B cell (primary cell): ENCODE measurements around the gene CACNA2D4. TPM values are rescaled to one million over a fixed set of nuclear protein-coding genes. Genes with fewer than 3 reads are reported as not detected.

Experiments used
- ATAC-seq: fragments of 200-7000 bp; cut with Tn5 transposase; one replicate; pipeline ENCODE4 v1.10.0; 2021; ENCODE audit warnings: low read depth, mild to moderate bottlenecking, moderate number of reproducible peaks, moderate library complexity
- CTCF ChIA-PET: fragments of 350-600 bp; sonication (Branson Sonifier 250); formaldehyde crosslinking; loops from one replicate; lab custom pipeline; 2021; ENCODE audit warnings: antibody characterized with exemption, inconsistent platforms; lab: Charles Lee
- POLR2A ChIA-PET: fragments of 350-600 bp; sonication (Branson Sonifier 250); formaldehyde crosslinking; loops from one replicate; lab custom pipeline; 2021; ENCODE audit warnings: antibody characterized with exemption; lab: Charles Lee
- DNase-seq: peaks from one replicate; pipeline ENCODE4 v3.0.0; 2013
- H2AFZ ChIP-seq: 2 replicates; pipeline ENCODE4 v1.6.1; 2012; ENCODE audit warnings: mild to moderate bottlenecking, low read depth, low read length; ENCODE audit not compliant: insufficient read depth, poor library complexity, severe bottlenecking
- H3K27ac ChIP-seq, 2 donors: 1 replicate in 1 of 2; 2 replicates in 1 of 2; pipeline ENCODE4 v1.5.1; 2012 to 2013; ENCODE audit warnings: low read length in 2 of 2, mild to moderate bottlenecking in 2 of 2, moderate library complexity in 1 of 2
- H3K27me3 ChIP-seq, 4 experiments: fragments of 200-600 bp in 1 of 4; sonication (generic) in 1 of 4; replicated peaks in 1 of 4; 1 replicate in 2 of 4; 2 replicates in 2 of 4; pipeline versions ENCODE4 v1.6.1 to v1.7.0; 2013 to 2016; ENCODE audit warnings: low read length in 3 of 4, mild to moderate bottlenecking in 2 of 4, mixed read lengths in 1 of 4, moderate library complexity in 1 of 4; ENCODE audit not compliant: insufficient read depth in 4 of 4, control insufficient read depth in 3 of 4; ENCODE audit errors: control extremely low read depth in 1 of 4
- H3K36me3 ChIP-seq, 2 experiments: replicated peaks in 1 of 2; 1 replicate in 1 of 2; 2 replicates in 1 of 2; pipeline versions ENCODE4 v1.6.1 to v1.7.1; 2013; ENCODE audit warnings: low read length in 1 of 2; ENCODE audit not compliant: insufficient read depth in 2 of 2, control insufficient read depth in 1 of 2; ENCODE audit errors: control extremely low read depth in 1 of 2, extremely low read depth in 1 of 2
- H3K4me1 ChIP-seq, 2 donors: fragments of 200-600 bp in 1 of 2; sonication (generic) in 1 of 2; 1 replicate in 1 of 2; 2 replicates in 1 of 2; pipeline versions ENCODE4 v1.5.1 to v1.6.1; 2013 to 2017; ENCODE audit warnings: low read length in 2 of 2; ENCODE audit not compliant: control insufficient read depth in 2 of 2, insufficient read depth in 2 of 2
- H3K4me2 ChIP-seq: replicated peaks from 2 replicates; pipeline ENCODE3; 2012; ENCODE audit warnings: mild to moderate bottlenecking, low read depth, low read length; ENCODE audit not compliant: poor library complexity, severe bottlenecking
- H3K4me3 ChIP-seq, 5 experiments: fragments of 200-600 bp in 1 of 5; sonication (generic) in 1 of 5; 1 replicate in 3 of 5; 2 replicates in 2 of 5; pipeline versions ENCODE4 v1.5.1 to v1.7.0; 2011 to 2016; ENCODE audit warnings: low read length in 4 of 5, mild to moderate bottlenecking in 4 of 5, low read depth in 2 of 5, control low read depth in 1 of 5, moderate library complexity in 1 of 5; ENCODE audit not compliant: insufficient read depth in 1 of 5; ENCODE audit errors: control extremely low read depth in 1 of 5, extremely low read depth in 1 of 5
- H3K79me2 ChIP-seq: fragments of 200-600 bp; sonication (generic); one replicate; pipeline ENCODE4 v1.6.0; 2016; ENCODE audit warnings: low read length; ENCODE audit not compliant: control insufficient read depth, insufficient read depth
- H3K9ac ChIP-seq: fragments of 200-600 bp; sonication (generic); 2 replicates; pipeline ENCODE4 v1.6.1; 2017; ENCODE audit warnings: mild to moderate bottlenecking, low read length, moderate library complexity
- H3K9me3 ChIP-seq, 3 donors: one replicate each; pipeline versions ENCODE4 v1.6.1 to v1.7.1; 2013; ENCODE audit warnings: low read length in 2 of 3; ENCODE audit not compliant: control insufficient read depth in 2 of 3, insufficient read depth in 1 of 3; ENCODE audit errors: control extremely low read depth in 1 of 3
- H4K20me1 ChIP-seq: 2 replicates; pipeline ENCODE4 v1.6.0; 2012; ENCODE audit warnings: mild to moderate bottlenecking, low read length; ENCODE audit not compliant: insufficient read depth, control insufficient read depth, poor library complexity, severe bottlenecking
- H3K27ac Mint-ChIP-seq: one replicate; pipeline ENCODE4 v1.8.0; 2021; ENCODE audit warnings: mixed read lengths
- H3K27me3 Mint-ChIP-seq: one replicate; pipeline ENCODE4 v1.8.0; 2021; ENCODE audit warnings: mixed read lengths
- H3K4me1 Mint-ChIP-seq: one replicate; pipeline ENCODE4 v1.8.0; 2021; ENCODE audit warnings: mixed read lengths
- H3K4me3 Mint-ChIP-seq: one replicate; pipeline ENCODE4 v1.8.0; 2021; ENCODE audit warnings: mixed read lengths
- H3K9me3 Mint-ChIP-seq: one replicate; pipeline ENCODE4 v1.8.0; 2022; ENCODE audit warnings: mixed read lengths; ENCODE audit not compliant: insufficient read depth
- EZH2 ChIP-seq: IDR thresholded peaks from 2 replicates; pipeline ENCODE4 v1.6.1; 2012; ENCODE audit warnings: borderline replicate concordance, low read depth, mild to moderate bottlenecking, moderate library complexity, low read length; ENCODE audit not compliant: insufficient read depth, poor library complexity, severe bottlenecking
- WGBS: methylation state at CpG from one replicate; pipeline ENCODE4 v1.1.5; 2013; ENCODE audit warnings: missing lambda C conversion rate; ENCODE audit not compliant: insufficient coverage; 5-methylcytosine and 5-hydroxymethylcytosine counted together
- intact Hi-C: fragments of 100-400 bp; cut with micrococcal nuclease; formaldehyde crosslinking; loops from one replicate; pipeline ENCODE4 v1.10.0; 2022
- polyA plus RNA-seq: library from polyadenylated mRNA; depleted of rRNA; stranded (reverse); fragments of >200 nt; gene quantifications from 2 replicates; pipeline ENCODE4 v1.2.3, GENCODE V29; 2012
- total RNA-seq, 2 donors: library from RNA; stranded (reverse); fragments of 120-200 nt in 1 of 2; gene quantifications; 1 replicate in 1 of 2; 2 replicates in 1 of 2; pipeline versions ENCODE4 v1.2.3 to v1.2.4, GENCODE V29; 2013 to 2022
- TF ChIP-seq, protein P1 (sequence below): fragments of 200-600 bp; IDR thresholded peaks from one replicate; pipeline ENCODE4 v1.8.0; 2022; ENCODE audit warnings: antibody characterized with exemption, mild to moderate bottlenecking

The CACNA2D4 gene
- total and polyA plus RNA-seq, 2 donors (not counting 1 experiment from before 2014, with no cell fraction given): 6.0 to 7.4 TPM

DNA sequence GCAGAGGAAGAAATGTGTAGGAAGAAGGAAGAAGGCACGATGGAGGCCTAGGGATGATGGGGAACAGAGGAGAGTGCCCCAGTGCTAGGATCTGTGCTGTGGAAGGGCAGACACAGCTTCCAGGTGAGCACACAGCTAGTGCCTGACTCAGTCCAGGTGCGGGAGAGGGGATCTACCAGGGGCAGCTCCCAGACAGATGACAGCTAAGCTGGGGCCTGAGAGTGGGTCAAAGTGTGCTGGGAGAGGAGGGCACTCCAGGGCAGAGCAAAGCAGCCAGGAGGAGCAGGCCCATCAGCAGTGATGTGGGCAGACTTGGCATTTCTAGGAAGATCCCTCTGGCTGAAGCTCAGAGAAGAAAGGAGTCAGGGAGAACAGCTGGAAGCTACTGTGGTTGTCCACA is 61.4 kb downstream of the CACNA2D4 start:
- no peaks in the 10 kb centered on the region for H3K36me3 ChIP-seq
- no peak overlapping the region for H2AFZ ChIP-seq
- no peak overlapping the region for H3K4me2 ChIP-seq
- WGBS: 93% methylated on average over 2 of the region's 2 CpGs
- POLR2A ChIA-PET: no interaction called here
- peaks cover 0 to 38% (median 17%) of the 10 kb centered on the region in 3 donors for H3K9me3 ChIP-seq
- Mint-ChIP-seq H3K4me1 (no peaks in the 10 kb centered on the region), H3K27me3 (peaks cover 18% of the 10 kb centered on the region), H3K27ac (no peak overlapping the region), H3K9me3 (no peaks in the 10 kb centered on the region), H3K4me3 (no peak overlapping the region)
- H4K20me1 ChIP-seq: no peaks in the 10 kb centered on the region
- H3K9ac ChIP-seq: no peak overlapping the region
- CTCF ChIA-PET: no interaction called here
- ATAC-seq (no peak), DNase-seq (no peak)
- H3K27me3 ChIP-seq: peaks cover 0 to 6% (median 0%) of the 10 kb centered on the region in 4 experiments
- no peaks in the 10 kb centered on the region for H3K79me2 ChIP-seq
- intact Hi-C loops: no loop called here
- no peak overlapping the region for H3K27ac ChIP-seq
- H3K4me1 ChIP-seq: no peaks in the 10 kb centered on the region
- no peak for TF ChIP-seq EZH2
- TF ChIP-seq, protein P1, sequence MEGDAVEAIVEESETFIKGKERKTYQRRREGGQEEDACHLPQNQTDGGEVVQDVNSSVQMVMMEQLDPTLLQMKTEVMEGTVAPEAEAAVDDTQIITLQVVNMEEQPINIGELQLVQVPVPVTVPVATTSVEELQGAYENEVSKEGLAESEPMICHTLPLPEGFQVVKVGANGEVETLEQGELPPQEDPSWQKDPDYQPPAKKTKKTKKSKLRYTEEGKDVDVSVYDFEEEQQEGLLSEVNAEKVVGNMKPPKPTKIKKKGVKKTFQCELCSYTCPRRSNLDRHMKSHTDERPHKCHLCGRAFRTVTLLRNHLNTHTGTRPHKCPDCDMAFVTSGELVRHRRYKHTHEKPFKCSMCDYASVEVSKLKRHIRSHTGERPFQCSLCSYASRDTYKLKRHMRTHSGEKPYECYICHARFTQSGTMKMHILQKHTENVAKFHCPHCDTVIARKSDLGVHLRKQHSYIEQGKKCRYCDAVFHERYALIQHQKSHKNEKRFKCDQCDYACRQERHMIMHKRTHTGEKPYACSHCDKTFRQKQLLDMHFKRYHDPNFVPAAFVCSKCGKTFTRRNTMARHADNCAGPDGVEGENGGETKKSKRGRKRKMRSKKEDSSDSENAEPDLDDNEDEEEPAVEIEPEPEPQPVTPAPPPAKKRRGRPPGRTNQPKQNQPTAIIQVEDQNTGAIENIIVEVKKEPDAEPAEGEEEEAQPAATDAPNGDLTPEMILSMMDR: no peak
- no peak overlapping the region for H3K4me3 ChIP-seq

GRCh38 chr12:1855241-1855640 is 63.2 kb downstream of the CACNA2D4 start:
- Histone ChIP-seq H3K79me2 (no peaks in the 10 kb centered on the region), H3K4me3 (no peak overlapping the region), H2AFZ (no peak overlapping the region), H3K36me3 (no peaks in the 10 kb centered on the region), H3K27me3 (peaks cover 0 to 6% (median 0%) of the 10 kb centered on the region in 4 experiments), H3K4me2 (no peak overlapping the region), H3K9ac (no peak overlapping the region), H3K27ac (no peak overlapping the region), H4K20me1 (no peaks in the 10 kb centered on the region), H3K4me1 (no peaks in the 10 kb centered on the region), H3K9me3 (peaks cover 0 to 38% (median 17%) of the 10 kb centered on the region in 3 donors)
- 77% methylated on average over 3 of the region's 3 CpGs for WGBS
- DNase-seq (no peak), ATAC-seq (no peak)
- TF ChIP-seq, protein P1: no peak
- TF ChIP-seq EZH2: no peak
- Mint-ChIP-seq H3K27ac (no peak overlapping the region), H3K9me3 (no peaks in the 10 kb centered on the region), H3K27me3 (peaks cover 8% of the 10 kb centered on the region), H3K4me1 (no peaks in the 10 kb centered on the region), H3K4me3 (no peak overlapping the region)
- ChIA-PET CTCF (interaction anchor here (1.2 kb wide), 1 partner anchor 21 kb away, joined by 3 read pairs; no protein-coding TSS in a partner anchor), POLR2A (no interaction called here)
- intact Hi-C loops: no loop called here
